GM18508 (cell line): Measurements from ENCODE around the gene RNF224.

Experiments used
- ATAC-seq: cut with Tn5 transposase; IDR thresholded peaks from one replicate; pipeline ENCODE4 v1.9.1; 2021; ENCODE audit warnings: moderate number of reproducible peaks; ENCODE audit not compliant: insufficient read depth, unreplicated experiment

Gene RNF224

DNA sequence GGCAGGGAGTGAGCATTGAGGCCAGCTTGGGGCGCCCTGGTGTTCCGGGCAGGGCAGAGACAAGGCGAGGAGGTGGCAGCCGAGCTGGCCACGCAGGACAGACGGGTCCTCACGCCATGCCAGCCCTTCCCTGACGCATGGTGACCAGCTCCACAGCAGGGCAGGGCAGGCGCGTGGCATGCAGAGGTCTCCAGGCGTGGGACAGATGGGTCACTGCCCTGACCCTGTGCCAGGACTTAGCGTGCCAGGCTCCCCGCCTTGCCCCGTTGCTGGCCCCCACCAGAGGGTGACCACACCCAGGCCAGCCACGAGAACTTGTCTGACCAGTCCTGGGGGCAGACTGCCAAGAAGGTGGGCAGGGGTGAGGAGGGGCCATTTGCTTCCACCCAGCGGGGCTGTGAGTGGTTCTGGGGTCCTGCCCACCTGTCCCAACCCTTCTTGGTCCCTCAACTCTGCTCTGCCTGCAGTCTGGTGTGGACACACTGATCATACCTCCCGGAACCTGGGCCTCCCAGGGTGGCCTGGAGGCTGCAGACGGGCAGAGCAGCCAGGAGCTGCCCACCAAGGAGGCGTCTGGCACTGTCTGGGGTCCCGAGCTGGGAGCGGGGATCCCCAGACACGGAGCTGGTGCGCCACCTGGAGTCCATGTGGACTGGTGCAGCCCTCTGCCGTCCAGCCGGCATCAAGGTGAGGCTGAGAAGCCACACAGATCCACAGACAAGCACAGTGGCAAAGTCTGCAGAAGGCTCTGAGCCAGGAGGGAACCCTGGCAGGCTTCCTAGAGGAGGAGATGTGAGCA lies at the start of gene RNF224:
RNF224 (plus strand) TSS at position 449 of the 799 bp plus-strand sequence. CDS start 834 bp downstream, outside the sequence.
- ATAC-seq: no peak

DNA sequence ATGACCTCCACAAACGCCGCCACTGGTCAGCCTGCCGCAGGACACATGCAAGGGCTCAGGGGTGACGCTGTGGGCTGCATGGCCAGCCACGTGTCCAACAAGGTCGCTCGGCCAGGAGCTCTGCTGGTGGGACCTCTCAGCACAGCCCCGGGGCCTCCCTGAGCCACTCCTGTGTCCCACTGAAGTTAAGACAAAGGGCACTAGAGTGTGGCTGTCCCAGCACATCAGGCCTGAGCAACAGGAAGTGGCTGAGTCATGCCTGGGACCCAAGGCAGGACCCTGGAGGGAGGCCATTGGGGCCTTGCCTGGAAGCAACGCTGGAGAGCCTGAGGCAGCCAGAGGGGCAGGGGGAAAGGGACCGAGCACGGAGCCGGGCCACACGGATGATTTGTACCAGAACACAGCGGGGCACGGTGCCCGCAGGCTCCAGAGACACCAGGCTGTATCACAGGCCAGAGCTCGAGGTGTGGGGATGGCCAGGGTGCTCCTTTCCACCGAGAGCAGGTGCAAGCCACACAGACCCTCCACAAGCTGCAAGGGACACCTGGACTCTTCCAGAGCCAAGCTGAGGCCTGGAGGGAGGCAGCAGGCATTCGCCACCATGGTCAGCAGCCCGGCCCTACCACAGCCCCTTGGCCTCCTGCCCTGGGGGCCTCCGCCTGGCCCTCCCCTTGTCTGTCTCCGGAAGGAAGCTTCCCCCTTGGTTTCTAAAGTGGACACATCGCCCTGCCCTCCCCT lies 48.9 kb upstream of the RNF224 start:
- ATAC-seq: no peak

DNA sequence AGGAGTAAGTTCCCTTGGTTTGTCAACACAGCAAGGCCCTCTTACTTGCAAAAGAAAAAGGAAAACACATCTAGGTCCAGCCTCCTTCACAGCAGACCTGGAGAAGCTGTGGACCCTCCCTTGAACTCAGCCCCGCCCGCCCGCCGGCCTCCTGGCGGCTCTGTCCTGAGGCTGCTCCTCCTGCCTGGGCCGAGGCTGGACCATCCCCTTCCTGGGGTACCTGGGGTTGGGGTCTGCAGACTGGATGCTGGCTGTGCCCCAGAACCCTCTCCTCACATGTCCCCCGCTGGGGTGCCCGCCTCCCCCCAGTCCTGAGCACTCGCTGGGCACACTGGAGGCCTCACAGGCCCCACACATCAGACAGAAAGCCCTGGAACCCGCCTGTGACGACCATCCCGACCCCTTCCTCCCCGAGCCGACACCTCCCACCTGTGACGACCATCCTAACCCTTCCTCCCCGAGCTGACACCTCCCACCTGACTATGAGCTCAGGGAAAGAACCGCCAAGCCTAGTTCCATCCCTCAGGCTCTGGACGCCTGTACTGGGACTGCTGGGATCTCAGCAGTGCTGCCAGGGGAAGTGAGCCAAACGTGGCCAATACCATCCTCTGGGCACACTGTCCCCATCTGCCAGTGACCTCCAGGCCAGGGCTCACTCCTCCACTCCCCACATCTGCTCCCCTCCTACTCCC lies 48.2 kb upstream of the RNF224 start:
- no peak for ATAC-seq

DNA sequence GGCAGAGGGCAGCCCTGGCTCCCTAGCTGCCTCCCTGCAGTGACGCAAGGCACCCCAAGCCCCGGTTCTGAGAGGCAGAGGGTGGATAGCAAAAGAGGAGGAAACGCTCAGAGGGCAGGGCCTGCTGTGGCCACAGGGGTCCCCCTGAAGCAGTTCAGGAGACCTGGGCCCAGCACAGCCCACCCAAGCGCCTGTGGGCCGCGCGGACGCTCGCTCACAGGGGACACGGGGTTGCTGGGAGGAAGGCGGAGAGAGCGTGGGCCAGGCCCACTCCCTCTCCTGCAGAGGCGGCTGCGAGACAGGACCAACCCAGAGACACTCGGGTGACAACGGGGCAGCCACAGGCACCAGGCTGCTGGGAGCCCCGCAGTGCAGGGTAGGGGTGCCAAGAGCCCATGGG lies 47.5 kb upstream of the RNF224 start:
- ATAC-seq: no peak

DNA sequence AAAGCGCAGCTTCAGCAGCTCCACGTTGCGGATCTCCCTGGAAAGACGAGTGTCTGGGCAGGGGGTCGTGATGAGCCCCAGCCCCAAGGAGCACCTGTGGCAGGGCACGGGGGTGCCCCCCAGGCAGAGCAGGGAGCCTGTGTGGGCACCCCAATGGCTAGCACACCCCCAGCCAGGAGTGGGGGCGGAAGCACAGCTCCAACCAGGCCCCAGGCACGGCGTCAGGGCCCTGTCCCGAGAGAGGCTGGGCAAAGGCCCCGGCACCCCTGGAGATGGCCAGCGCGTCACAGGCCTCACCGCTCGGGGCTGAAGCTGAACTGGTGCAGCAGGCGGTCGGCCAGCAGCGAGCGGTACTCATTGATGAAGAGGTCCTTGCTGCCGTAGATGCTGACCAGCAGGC lies 46.8 kb upstream of the RNF224 start:
- no peak for ATAC-seq

DNA sequence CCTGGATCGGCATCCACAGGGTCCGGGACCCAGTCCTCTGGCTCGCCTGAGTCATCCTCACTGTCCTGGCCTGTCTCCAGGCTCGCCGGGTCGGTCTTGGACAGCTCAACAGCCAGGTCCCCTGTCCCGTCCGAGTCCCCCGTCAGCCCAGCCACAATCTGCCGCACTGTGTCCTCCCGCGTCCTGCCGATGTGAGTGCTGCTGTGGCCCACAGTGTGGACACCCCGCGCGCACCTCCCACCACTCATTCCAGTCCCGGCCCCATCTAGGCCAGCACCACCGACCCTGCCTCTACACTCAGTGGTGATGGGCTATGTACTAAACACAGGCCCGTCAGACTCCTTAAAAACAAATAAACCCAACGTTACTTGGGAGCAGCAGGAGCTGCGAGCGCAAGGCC lies 45.6 kb upstream of the RNF224 start:
- no peak for ATAC-seq

DNA sequence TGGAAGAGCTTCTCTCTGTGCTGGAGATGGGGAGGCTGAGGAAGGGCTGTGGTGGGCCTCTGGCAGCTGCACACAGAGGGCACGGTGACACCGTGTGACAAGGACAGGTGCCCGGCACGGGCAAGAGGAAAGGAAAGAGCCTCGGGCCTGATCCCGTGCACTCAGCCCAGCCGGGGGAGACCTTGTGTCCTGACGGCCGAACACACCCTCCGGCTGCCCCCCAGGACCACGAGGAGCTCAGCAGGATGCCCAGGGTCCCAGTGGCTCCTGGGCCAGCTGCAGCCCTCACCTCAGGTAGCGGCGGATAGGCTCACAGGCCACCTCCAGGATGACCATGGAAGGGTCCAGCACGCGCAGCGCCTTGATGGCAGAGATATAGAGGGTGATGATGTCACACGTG lies 44.5 kb upstream of the RNF224 start:
- no peak for ATAC-seq

DNA sequence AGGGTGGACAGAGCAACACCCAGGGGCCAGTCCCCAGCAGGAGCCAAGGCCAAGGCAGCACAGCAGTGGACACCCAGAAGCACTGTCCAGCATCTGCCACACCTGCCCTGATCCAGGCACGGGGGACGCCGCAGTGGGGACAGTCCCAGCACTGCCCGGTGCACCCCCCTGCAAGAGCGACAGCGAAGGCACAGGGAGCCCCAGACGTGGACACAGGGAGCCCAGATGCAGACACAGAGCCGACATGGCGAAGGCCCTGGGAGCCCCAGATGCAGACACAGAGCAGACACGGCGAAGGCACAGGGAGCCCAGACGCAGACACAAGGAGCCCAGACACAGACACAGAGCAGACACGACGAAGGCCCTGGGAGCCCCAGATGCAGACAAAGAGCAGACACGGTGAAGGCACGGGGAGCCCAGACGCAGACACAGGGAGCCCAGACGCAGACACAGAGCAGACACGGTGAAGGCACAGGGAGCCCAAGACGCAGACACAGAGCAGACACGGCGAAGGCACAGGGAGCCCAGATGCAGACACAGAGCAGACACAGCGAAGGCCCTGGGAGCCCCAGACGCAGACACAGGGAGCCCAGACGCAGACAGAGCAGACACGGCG lies 43.2 kb upstream of the RNF224 start:
- ATAC-seq: no peak

DNA sequence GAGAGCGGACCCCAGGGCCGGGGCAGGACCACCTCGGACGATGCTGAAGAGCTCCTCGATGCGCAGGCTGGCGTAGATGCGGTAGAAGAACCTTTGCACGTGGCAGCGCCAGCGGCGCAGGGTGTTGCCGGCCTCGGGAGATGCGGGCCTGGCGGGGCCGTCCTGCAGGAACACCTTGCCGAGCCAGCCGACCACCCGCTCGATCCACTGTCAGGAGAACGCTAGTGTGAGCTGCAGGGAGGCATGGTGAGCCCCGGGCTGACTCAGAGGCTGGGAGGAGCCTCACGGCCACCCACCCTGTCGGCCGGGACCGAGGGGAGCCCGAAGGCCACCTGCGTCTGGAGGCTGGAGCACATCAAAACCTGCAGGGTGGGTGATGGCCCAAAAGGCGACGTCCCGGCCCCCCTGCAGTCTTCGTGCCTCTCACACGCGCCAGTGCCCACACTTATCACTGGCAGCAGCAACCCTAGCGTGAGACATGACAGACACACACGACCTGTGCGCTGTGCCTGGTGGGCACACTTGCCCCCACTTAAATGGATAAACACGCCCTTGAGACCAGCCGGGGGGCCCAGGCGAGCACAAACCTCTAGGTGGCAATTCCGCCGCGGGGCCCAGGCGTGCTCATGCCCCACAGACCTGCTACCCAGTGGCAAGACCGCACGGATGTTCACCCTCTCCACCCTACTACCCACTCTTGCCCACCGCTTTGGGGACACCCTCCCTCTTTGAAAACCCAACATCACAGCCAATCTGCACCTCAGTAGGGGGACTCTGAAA lies 42.2 kb upstream of the RNF224 start:
- ATAC-seq: no peak

DNA sequence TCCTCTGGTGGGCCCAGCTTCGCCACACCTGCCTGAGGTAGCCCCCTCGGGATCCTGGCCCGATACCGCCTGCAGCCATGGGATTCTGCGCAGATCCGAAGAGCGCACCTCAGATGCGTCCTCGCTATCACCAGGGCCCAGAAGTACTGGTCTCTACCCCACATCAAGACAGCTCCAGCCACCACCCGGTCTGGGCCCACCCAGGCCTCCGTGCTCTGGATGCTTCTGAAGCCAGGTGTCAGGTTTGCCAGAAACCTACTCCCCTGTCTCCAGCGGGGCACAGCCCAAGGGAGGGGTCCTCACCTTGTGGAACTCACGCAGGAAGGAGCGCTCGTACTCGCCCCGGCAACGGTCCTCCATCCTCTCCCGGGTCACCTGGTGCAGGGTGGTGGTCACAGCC lies 41.4 kb upstream of the RNF224 start:
- no peak for ATAC-seq

DNA sequence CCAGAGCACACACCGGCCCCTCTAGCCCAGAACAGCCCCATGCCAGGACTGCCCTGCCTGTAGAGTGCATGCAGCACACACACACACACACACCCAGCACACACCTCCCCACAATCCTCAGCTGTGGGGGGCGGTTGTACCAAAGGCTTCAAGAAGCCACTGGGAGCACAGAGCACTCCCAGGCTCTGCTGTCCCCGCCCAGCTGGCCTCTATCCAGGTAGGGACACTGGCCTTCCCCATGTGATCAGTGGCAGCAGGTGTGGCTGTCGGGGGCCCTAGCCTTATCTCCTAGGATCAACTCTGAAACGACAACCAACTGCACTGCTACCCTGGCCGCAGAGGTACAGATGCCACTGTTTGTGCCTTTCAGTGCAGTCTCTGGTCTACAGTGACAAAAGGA lies 40.9 kb upstream of the RNF224 start:
- ATAC-seq: no peak

DNA sequence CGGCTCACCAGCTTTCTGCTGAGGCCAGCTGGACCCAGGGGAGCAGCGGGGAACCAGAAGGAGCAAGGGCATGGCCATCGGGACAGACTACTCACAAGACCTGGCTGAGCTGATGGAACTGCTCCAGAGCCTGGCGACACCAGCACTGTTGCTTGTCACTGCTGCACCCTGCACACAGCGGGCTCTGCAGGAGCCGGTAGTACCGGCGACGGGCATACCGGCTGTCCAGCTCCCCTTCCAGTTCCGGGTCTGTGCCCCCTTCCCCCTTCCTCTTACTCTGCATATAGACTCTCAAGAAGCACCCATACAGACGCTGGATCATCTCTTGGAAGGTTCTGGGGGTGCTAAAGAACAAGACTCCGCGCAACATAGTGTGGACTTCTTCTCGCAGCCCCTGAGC lies 39.9 kb upstream of the RNF224 start:
- no peak for ATAC-seq

DNA sequence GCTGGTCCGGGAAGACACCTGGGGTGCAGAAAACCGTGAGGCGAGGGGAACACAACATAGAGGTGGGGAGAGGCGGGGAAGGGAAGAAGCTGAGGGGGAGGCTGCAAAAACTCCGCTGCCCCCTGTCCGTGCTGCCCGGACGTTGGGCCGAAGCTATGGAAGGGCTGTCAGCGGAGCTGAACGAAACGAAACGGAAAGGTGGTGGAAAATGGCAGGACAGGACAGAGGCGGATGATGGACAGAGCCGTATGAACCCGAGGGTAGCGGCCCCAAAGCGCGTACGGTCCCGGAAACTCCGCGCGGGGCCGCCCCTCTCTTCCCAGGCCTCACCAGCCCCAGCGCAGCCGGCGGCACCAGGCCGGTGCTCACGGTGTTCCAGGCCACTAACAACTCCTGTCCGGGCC lies 39.2 kb upstream of the RNF224 start:
- ATAC-seq: no peak

DNA sequence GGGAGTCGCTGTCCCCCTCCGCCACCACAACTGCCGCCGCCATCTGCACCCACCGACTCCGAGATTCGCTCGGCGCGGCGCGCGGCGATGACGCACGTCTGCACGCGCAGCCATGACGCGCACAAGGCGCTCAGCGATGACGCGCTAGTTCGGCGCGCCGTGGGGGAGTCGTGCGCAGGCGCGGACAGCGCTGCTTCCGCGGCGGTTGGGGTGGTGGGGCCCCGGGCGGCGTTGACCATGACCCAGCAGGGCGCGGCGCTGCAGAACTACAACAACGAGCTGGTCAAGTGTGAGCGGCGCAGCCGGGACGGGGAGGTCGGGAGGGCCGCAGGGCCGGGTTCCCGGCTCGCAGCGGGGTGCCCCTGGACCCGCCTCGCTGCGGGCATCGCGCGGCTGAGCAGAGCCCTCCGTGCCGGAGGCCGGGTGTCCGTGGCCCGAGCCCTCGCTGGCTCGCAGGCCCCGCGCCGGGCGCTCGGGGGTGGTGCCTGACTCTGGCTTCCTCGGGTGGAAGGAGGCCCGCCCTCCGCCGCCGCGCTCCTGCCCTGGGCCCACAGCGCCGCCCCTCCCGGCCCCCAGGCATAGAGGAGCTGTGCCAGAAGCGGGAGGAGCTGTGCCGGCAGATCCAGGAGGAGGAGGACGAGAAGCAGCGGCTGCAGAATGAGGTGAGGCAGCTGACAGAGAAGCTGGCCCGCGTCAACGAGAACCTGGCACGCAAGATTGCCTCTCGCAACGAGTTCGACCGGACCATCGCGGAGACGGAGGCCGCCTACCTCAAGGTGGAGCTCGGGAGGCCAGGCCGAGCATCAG lies 38.6 kb upstream of the RNF224 start, which contains the start of the genes ANAPC2 and SSNA1:
ANAPC2 (minus strand) TSS at position 71 of the 807 bp plus-strand sequence; CDS start at position 43, 28 bp downstream.
SSNA1 (plus strand) TSS at position 187 of the 807 bp plus-strand sequence; CDS start at position 238, 51 bp downstream.
- peak; percentile 39 for ATAC-seq

DNA sequence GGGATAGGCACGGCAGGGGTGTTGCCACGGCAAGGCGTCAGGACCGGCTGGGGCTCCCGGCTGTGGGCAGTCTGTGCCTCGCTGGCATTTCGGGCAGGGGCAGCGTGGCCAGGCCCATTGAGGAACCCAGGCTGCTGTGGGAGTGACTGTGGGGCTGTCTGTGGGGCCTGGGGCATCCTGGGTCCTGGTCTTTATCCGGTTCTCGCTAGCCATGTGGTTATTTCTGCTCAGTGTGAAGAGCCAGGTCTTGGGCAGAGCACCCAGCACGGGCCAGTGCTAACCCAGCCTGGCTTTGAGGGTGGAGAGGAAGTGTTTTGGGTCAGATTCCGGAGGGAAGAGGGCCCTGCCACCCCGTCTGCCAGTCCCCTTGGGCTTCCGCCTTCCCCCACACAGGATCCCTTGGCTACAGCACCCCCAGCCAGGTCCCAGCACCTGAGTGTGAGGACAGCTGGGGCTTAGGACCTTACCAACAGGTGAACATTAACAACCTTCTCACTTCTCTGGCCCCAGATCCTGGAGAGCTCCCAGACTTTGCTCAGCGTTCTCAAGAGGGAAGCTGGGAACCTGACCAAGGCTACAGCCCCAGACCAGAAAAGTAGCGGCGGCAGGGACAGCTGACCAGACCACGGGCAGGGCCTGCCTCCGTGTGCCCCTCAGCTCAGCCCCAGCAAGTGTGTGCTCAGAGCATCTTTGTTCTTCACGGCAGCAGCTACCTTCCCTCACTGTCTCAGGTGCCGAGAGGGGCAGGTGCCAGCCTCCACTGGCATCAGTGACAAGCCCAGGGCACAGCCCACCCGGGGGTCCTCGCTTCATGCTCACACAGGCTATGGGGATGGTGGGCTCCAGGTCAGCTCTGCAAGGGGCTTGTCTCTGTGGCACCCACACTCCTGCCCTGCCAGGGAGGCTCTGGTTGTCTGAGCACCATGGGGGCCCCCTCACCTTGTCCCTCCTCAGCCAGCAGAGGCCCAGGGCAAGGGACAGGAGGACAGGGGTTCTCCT lies 37.7 kb upstream of the RNF224 start:
- no peak for ATAC-seq

DNA sequence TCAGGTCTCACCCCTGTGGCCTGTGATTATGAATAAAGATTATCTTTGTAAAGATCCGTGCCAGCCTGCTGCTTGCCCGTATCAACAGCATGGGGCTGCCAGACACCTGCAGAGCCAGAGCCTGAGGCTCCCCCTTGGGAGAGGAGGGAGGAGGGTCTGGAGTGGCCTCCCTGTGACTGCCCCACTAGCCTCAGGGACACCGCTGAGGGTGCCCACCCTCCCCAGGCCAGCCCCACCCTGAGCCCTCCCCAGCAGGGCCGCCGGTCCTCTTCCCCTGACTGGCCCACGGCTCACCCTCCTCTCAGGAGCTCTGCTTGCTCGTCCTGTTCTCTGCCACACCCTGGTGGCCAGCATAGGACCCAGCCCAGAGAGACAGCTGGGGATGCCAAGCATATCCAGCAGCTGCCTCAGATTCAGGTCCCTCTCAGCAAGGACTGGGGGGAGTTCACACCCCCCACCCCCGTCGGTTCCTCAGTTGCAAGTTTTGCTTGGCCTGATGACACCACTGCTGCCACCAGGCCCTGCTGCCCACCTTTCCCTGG lies 36.9 kb upstream of the RNF224 start:
- ATAC-seq: no peak

DNA sequence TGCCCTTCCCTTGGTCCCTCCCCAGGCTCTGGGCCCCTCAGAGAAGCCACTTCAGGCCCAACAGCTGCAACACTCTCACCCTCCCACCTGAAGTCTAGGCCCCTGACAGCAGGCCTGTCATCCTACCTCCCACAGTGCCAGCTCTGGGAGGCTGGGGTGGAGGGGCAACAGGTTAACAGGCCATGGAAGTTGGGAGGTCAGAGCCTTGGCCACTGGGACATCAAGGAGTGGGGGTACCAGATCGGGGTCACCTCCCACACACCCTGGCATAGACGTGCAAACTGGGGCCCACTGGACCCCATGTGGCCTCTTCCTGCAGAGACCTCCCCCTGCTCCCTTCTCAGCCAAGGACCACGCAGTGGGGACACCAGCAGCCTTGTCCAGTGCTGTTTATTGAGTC lies 36.1 kb upstream of the RNF224 start:
- ATAC-seq: no peak
